HG02970 (cell line): ENCODE results near the gene UCK2.

ENCODE experiments used
- ATAC-seq: cut with Tn5 transposase; IDR thresholded peaks from one replicate; pipeline ENCODE4 v1.9.1; 2021; ENCODE audit warnings: mild to moderate bottlenecking, moderate library complexity, moderate number of reproducible peaks; ENCODE audit not compliant: unreplicated experiment, low FRiP score

UCK2 gene

DNA sequence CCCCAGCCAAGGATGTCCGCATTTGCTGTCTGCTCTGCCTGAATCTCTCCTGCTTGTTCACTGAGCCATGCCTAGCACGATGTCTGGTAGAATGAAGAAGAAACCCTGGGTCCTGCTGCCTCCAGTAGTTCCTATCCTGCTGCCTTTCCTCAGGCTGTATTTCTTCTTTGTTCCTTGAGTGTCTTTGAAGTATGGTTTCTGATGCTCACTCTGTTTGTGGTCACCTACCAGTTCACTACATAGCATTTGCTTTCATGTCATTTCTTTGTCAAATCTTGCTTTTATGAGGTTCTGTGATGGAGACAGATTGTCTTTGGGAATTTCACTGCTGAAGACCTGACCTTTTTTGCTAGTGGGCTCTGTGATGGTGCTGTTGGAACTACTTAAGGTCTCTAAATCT lies 5.9 kb downstream of the UCK2 start:
- ATAC-seq, result no peak

DNA sequence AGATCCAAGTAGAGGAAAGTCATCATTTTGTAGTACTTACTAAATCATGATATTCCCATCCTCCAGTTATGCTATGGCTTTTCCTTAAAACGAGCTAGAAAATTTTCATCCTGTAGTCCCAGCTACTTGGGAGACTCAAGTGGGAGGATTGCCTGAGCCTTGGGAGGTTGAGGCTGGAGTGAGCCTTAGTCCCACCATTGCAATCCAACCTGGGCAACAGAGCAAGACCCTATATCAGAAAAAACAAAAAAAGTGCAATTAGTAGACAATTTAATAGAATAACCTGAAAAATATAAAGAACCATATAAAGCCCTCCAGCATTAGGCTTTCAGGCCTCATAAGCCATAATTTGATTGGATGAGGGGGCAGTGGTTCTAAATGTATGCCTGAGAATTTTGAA lies 6.8 kb downstream of the UCK2 start:
- no peak for ATAC-seq

- no peak for ATAC-seq
Observed at GRCh38 chr1:165834881-165835280, 7.5 kb downstream of the UCK2 start.

GRCh38 chr1:165836664-165837482 lies 9.5 kb downstream of the UCK2 start:
- ATAC-seq, result no peak

GRCh38 chr1:165837838-165838364 lies 10.5 kb downstream of the UCK2 start:
- ATAC-seq, result no peak

DNA sequence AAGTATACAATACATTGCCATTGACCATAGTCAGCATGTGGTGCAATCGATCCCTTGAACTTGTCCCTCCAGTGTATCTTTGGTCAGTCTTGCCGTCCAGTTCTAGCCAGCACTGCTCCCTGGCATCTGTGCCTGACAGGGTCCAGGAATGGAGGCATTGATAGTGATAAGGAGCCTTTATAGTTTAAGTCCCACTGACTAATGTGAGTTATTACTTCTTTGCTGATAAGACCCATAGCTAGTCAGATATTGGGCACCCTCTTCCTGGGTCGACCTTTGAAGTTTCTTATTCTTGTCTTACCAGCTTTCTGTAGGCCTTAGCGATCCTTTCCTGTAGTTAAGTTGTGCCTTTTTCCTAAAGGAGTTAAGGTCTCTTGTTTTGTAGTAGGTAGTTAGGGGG lies 13.0 kb downstream of the UCK2 start:
- ATAC-seq, result no peak

- ATAC-seq, result no peak
Observed at GRCh38 chr1:165841582-165842017, 14.2 kb downstream of the UCK2 start.

- no peak for ATAC-seq
Observed at GRCh38 chr1:165842023-165842670, 14.7 kb downstream of the UCK2 start.

GRCh38 chr1:165842671-165843129 lies 15.3 kb downstream of the UCK2 start:
- no peak for ATAC-seq

DNA sequence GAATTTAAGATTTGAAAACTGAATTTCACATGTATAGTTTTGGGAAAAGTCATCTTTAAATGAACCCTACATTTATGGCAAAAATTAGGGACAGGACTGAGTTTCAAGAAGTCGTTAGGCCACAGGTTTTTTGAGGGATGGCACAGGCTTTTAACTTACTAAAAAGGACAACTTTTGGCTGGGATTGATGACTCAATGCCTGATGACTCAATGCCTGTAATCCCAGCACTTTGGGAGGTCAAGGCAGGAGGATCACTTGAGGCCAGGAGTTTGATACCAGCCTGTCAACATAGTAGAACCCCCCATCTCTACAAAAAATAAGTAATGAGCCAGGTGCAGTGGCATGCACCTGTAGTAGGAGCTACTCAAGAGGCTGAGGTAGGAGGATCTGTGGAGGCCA lies 15.9 kb downstream of the UCK2 start:
- ATAC-seq, result no peak

DNA sequence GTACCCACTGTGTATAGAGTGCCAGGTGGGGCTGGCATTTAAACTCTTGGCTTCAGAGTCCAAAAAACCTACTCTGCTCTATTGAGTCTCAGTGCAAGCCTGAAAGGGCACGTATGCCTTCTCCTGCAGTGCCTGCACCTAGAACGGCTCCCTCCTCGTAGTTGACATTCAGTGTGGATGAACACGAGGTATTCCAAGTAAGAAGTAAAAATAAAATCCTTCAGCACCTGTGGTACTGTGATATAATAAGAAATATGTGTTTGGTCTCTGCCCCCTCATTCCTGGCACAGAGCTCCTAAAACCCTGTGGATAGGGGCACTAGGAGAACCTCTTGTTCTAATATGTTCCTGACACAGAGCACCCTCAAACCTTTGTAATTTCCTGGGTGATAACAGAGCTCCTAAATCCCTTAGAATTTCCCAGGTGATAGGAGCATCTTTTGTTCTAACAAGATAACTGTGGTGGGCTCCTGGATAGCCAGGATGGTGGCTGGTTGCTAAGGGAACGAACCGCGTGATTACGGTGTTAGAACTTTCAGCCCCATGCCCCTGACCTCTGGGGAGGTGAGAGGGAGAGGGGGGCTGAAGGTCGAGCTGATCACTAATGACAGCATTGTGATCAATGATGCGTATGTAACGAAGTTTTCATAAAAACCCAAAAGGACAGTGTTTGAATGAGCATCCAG lies 16.8 kb downstream of the UCK2 start:
- ATAC-seq, result no peak

- no peak for ATAC-seq
Observed at GRCh38 chr1:165844933-165845332, 17.5 kb downstream of the UCK2 start.

DNA sequence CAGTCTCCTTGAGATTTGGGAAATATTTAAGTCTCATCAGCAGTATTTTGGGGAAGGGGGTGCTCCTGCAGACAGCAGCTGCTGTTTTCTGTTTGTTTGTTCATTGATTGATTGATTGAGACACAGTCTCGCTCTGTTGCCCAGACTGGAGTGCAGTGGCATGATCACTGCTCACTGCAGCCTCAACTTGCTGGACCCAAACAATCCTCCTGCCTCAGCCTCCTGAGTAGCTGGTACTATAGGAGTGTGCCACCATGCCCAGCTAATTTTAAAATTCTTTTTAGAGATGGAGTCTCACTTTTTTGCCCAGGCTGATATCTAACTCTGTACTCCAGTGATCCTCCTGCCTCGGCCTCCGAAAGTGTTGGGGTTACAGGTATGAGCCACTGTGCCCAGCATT lies 18.2 kb downstream of the UCK2 start:
- ATAC-seq, result no peak

GRCh38 chr1:165845992-165846748 lies 18.8 kb downstream of the UCK2 start:
- no peak for ATAC-seq

GRCh38 chr1:165847486-165847885 lies 20.1 kb downstream of the UCK2 start:
- ATAC-seq, result no peak

DNA sequence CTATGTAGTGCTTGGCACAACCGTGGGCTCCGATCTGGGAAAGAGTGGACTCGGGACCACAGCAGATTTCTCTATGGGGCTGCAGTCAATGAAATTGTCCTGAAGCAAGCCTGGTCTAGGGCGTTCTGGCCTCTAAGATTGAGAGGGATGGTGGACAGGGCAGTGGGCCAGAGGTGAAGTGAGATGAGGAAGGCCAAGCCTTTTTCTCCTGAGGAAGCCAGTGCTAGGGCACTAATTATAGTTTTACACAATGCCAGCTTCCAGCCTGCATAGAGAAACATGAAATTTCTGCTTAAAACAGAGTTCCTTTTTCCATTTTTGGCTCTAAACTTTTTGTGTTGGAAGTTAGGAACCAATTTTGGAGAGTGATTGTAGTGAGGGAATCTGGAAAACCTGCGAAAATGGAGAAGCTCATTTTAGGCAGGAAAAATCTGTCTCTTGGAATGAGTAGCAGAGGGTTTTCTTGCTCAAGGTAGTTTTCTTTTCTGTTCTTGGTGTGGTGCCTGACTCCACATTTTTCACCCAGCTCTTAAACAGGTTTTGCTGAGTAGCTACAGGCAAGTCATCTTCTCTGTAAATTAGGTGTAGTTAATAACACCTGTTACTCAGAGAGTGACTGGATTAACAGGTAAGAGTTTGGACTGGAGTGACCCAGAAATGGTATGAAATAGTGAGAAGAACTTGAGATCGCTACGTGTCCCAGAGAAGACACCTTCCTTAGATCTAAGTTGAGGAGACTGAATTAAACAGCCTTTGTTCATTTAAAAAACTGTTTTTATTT lies 22.1 kb downstream of the UCK2 start:
- ATAC-seq, result no peak

DNA sequence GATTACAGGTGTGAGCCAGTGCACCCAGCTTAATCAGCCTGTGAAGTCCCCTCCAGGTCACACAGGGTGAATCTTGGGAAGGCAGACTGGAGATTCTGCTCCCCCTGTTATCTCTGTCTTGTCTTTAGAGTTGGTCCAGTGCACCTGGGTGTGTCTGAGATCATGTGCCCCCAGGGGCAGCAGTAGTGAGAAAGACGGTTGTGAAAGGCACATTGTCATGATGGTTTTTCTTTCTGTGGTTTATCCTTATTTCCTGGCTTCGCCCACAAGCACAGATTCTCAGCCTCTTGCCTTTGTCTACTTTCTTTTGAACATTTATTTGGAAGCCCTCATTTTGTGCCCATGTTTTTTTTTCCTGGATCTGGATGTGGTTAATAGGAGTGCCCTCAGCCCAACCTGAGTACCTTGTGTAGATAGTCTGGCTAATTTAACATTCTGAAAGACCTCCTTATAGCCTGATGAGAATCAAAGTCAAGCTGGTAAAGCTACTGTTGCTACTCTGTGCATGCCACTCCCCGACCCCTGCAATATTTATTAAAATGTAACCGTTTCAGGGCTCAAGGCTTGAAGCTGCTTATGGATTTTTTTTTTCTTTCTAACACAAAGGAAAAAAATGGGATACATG lies 23.7 kb downstream of the UCK2 start:
- no peak for ATAC-seq

DNA sequence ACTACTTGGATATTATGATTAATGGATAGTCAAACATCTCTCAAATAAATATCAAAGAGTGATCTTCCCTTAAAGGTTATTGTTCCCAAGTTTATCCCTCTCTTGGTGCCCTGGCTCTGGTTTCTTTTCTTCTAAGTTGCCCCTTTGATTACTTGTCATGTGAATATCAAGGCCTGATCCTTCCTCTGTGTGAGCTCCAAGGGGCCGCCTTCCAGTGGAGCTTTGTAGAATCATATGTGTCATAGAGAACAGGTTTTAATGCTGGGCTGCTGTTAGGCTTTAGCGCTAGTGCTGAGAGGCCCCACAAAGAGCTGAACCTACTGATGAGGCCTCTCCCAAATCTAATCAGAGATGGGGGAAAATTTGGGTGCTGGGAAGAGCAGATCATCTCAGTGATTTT lies 25.5 kb downstream of the UCK2 start:
- ATAC-seq, result no peak

- ATAC-seq, result no peak
Observed at GRCh38 chr1:165853528-165854075, 26.2 kb downstream of the UCK2 start.
